ENCODE data around the gene MEGF10. TPM values are rescaled to one million over a fixed set of nuclear protein-coding genes. Genes with fewer than 3 reads are reported as not detected.

MEGF10 gene
- total RNA-seq, 1 donor from 2014 or later: not detected

- DNase-seq (ENCODE audit: low read depth): peak; percentile 7
- no peak for TF ChIP-seq CTCF (IDR thresholded peaks at IDR 0.05; ENCODE audit: insufficient read depth, low read length, severe bottlenecking)
- FAIRE-seq: no peak
Measured at GRCh38 chr5:127441799-127442484, 151.3 kb downstream of the MEGF10 start.

GRCh38 chr5:127444171-127444570, 153.6 kb downstream of the MEGF10 start:
- Histone ChIP-seq H3K27me3 (ENCODE audit: control insufficient read depth, insufficient read depth, low read length) (no peaks in the 10 kb centered on the region), H3K4me3 (ENCODE audit: low read depth, low read length) (no peak overlapping the region), H3K36me3 (ENCODE audit: control insufficient read depth, insufficient read depth, low read length) (no peaks in the 10 kb centered on the region)
- FAIRE-seq (no peak), DNase-seq (ENCODE audit: low read depth) (no peak)
- no peak for TF ChIP-seq CTCF (IDR thresholded peaks at IDR 0.05; ENCODE audit: insufficient read depth, low read length, severe bottlenecking)

More at GRCh38 chr5:127441799-127442484, 151.3 kb downstream of the MEGF10 start:
- Histone ChIP-seq H3K4me3 (ENCODE audit: low read depth, low read length) (no peak overlapping the region), H3K36me3 (ENCODE audit: control insufficient read depth, insufficient read depth, low read length) (no peaks in the 10 kb centered on the region), H3K27me3 (ENCODE audit: control insufficient read depth, insufficient read depth, low read length) (no peaks in the 10 kb centered on the region)

GRCh38 chr5:127445328-127445727, 154.7 kb downstream of the MEGF10 start:
- no peak for DNase-seq (ENCODE audit: low read depth)
- FAIRE-seq: no peak
- H3K4me3 ChIP-seq (ENCODE audit: low read depth, low read length): no peak overlapping the region
- TF ChIP-seq CTCF (IDR thresholded peaks at IDR 0.05; ENCODE audit: insufficient read depth, low read length, severe bottlenecking): no peak
- no peaks in the 10 kb centered on the region for H3K36me3 ChIP-seq (ENCODE audit: control insufficient read depth, insufficient read depth, low read length)
- no peaks in the 10 kb centered on the region for H3K27me3 ChIP-seq (ENCODE audit: control insufficient read depth, insufficient read depth, low read length)

GRCh38 chr5:127446626-127447025, 156.0 kb downstream of the MEGF10 start:
- DNase-seq (ENCODE audit: low read depth) (no peak), FAIRE-seq (no peak)
- TF ChIP-seq CTCF (IDR thresholded peaks at IDR 0.05; ENCODE audit: insufficient read depth, low read length, severe bottlenecking): no peak
- H3K4me3 ChIP-seq (ENCODE audit: low read depth, low read length): no peak overlapping the region
- H3K27me3 ChIP-seq (ENCODE audit: control insufficient read depth, insufficient read depth, low read length): no peaks in the 10 kb centered on the region
- H3K36me3 ChIP-seq (ENCODE audit: control insufficient read depth, insufficient read depth, low read length): no peaks in the 10 kb centered on the region

GRCh38 chr5:127447827-127448226, 157.2 kb downstream of the MEGF10 start:
- DNase-seq (ENCODE audit: low read depth) (no peak), FAIRE-seq (no peak)
- TF ChIP-seq CTCF (IDR thresholded peaks at IDR 0.05; ENCODE audit: insufficient read depth, low read length, severe bottlenecking): no peak
- Histone ChIP-seq H3K4me3 (ENCODE audit: low read depth, low read length) (no peak overlapping the region), H3K36me3 (ENCODE audit: control insufficient read depth, insufficient read depth, low read length) (no peaks in the 10 kb centered on the region), H3K27me3 (ENCODE audit: control insufficient read depth, insufficient read depth, low read length) (no peaks in the 10 kb centered on the region)

- Histone ChIP-seq H3K36me3 (ENCODE audit: control insufficient read depth, insufficient read depth, low read length) (no peaks in the 10 kb centered on the region), H3K4me3 (ENCODE audit: low read depth, low read length) (no peak overlapping the region), H3K27me3 (ENCODE audit: control insufficient read depth, insufficient read depth, low read length) (no peaks in the 10 kb centered on the region)
- no peak for TF ChIP-seq CTCF (IDR thresholded peaks at IDR 0.05; ENCODE audit: insufficient read depth, low read length, severe bottlenecking)
- DNase-seq (ENCODE audit: low read depth) (no peak), FAIRE-seq (no peak)
Measured at GRCh38 chr5:127450046-127450445, 159.4 kb downstream of the MEGF10 start.

Data from bronchial epithelial cell (primary cell).